Ishikawa (cell line): ENCODE results near the gene NKX1-1.

ENCODE experiments used
- CEBPB ChIP-seq: IDR thresholded peaks from 2 replicates; pipeline ENCODE4 v1.6.1; 2012
- CREB1 ChIP-seq: IDR thresholded peaks from 2 replicates; pipeline ENCODE4 v1.6.1; 2012; ENCODE audit warnings: low read depth
- EGR1 ChIP-seq: IDR thresholded peaks from 2 replicates; pipeline ENCODE4 v1.6.1; 2012
- EP300 ChIP-seq: IDR thresholded peaks from 2 replicates; pipeline ENCODE4 v1.6.1; 2012; ENCODE audit warnings: borderline replicate concordance
- FOXM1 ChIP-seq: IDR thresholded peaks from 2 replicates; pipeline ENCODE4 v1.6.1; 2012; ENCODE audit warnings: low read depth, borderline replicate concordance
- NFIC ChIP-seq: IDR thresholded peaks from 2 replicates; pipeline ENCODE4 v1.6.1; 2012
- RAD21 ChIP-seq: IDR thresholded peaks from 2 replicates; pipeline ENCODE4 v1.6.1; 2012; ENCODE audit warnings: low read depth
- TAF1 ChIP-seq: IDR thresholded peaks from 2 replicates; pipeline ENCODE4 v1.6.1; 2012; ENCODE audit warnings: low read depth, mild to moderate bottlenecking
- TCF12 ChIP-seq: IDR thresholded peaks from 2 replicates; pipeline ENCODE4 v1.6.1; 2012; ENCODE audit warnings: low read depth
- TEAD4 ChIP-seq: IDR thresholded peaks from 2 replicates; pipeline ENCODE4 v1.6.1; 2012
- YY1 ChIP-seq: IDR thresholded peaks from 2 replicates; pipeline ENCODE4 v1.6.1; 2012; ENCODE audit warnings: low read depth
- ZBTB7A ChIP-seq: IDR thresholded peaks from 2 replicates; pipeline ENCODE4 v1.6.1; 2012; ENCODE audit warnings: low read depth
- TF ChIP-seq, protein P1 (sequence below): IDR thresholded peaks from 2 replicates; pipeline ENCODE4 v1.6.1; 2012
- TF ChIP-seq, protein P2 (sequence below): IDR thresholded peaks from 2 replicates; pipeline ENCODE4 v1.6.1; 2012
- TF ChIP-seq, protein P3 (sequence below): IDR thresholded peaks from 2 replicates; pipeline ENCODE4 v1.6.1; 2012; ENCODE audit warnings: low read depth, mild to moderate bottlenecking

NKX1-1 gene

DNA sequence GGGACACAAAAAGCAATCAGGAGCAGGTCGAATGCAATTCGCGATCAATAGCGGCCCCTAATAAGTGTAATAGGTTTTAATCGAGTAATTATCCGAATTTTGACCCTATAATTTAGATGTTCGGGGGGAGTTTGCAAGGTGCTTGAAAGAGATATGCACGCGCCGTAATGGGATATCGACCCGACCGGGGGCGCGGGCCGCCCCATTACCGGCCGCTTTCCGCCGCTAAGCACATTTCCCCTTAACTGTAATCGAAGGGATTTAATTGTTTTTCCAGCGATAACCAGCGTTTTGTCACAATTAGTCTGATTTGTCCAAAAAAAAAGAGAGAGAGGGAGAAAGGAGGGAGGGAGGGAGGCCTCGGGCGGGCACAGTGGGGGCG is 997 bp downstream of the NKX1-1 start:
- TF ChIP-seq EP300, result no peak
- TF ChIP-seq TAF1, result no peak
- no peak for TF ChIP-seq ZBTB7A

DNA sequence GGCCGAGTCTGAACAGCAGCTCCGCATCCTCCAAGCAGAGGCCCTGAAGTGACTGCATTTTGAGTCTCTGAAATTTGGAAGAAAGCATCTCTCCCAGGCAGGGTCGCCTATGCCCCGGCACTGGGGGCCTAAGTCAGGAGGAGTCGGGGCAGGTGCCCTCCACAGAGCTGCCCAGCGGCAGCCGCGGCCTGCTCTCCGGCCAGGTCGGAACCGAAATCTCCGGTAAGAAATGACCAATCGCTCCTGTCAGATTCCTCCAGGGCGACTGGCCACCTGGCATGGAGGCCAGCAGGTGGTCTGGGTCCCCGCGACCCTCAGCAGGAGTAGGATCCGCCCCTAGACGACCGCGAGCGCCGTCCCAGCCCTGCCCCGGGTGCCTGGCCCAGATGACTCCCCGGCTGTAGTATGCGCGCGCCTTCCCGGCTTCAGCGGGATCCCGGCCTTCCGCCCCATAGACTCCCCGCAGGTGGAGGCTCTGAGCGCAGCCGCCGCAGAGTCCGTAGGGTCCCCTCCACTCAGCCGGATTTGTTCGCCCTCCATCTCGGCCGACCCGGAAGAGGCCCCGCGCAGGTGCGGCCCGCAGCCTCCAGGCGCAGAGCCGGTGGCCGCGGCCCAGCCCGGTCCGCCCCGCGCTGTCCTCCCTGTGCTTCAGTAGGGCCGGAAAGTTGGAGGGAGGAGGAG is 1.5 kb downstream of the NKX1-1 start:
- no peak for TF ChIP-seq TCF12
- no peak for TF ChIP-seq RAD21
- TF ChIP-seq CREB1, result no peak
- no peak for TF ChIP-seq EGR1
- no peak for TF ChIP-seq NFIC
- TF ChIP-seq, protein P1, sequence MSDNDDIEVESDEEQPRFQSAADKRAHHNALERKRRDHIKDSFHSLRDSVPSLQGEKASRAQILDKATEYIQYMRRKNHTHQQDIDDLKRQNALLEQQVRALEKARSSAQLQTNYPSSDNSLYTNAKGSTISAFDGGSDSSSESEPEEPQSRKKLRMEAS, result no peak
- TF ChIP-seq, protein P2, sequence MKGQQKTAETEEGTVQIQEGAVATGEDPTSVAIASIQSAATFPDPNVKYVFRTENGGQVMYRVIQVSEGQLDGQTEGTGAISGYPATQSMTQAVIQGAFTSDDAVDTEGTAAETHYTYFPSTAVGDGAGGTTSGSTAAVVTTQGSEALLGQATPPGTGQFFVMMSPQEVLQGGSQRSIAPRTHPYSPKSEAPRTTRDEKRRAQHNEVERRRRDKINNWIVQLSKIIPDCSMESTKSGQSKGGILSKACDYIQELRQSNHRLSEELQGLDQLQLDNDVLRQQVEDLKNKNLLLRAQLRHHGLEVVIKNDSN, result no peak
- TF ChIP-seq TAF1, result no peak
- TF ChIP-seq ZBTB7A, result no peak
- TF ChIP-seq, protein P3, sequence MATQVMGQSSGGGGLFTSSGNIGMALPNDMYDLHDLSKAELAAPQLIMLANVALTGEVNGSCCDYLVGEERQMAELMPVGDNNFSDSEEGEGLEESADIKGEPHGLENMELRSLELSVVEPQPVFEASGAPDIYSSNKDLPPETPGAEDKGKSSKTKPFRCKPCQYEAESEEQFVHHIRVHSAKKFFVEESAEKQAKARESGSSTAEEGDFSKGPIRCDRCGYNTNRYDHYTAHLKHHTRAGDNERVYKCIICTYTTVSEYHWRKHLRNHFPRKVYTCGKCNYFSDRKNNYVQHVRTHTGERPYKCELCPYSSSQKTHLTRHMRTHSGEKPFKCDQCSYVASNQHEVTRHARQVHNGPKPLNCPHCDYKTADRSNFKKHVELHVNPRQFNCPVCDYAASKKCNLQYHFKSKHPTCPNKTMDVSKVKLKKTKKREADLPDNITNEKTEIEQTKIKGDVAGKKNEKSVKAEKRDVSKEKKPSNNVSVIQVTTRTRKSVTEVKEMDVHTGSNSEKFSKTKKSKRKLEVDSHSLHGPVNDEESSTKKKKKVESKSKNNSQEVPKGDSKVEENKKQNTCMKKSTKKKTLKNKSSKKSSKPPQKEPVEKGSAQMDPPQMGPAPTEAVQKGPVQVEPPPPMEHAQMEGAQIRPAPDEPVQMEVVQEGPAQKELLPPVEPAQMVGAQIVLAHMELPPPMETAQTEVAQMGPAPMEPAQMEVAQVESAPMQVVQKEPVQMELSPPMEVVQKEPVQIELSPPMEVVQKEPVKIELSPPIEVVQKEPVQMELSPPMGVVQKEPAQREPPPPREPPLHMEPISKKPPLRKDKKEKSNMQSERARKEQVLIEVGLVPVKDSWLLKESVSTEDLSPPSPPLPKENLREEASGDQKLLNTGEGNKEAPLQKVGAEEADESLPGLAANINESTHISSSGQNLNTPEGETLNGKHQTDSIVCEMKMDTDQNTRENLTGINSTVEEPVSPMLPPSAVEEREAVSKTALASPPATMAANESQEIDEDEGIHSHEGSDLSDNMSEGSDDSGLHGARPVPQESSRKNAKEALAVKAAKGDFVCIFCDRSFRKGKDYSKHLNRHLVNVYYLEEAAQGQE, result no peak
- no peak for TF ChIP-seq TEAD4
- no peak for TF ChIP-seq FOXM1
- TF ChIP-seq YY1, result no peak
- no peak for TF ChIP-seq EP300
- no peak for TF ChIP-seq CEBPB

DNA sequence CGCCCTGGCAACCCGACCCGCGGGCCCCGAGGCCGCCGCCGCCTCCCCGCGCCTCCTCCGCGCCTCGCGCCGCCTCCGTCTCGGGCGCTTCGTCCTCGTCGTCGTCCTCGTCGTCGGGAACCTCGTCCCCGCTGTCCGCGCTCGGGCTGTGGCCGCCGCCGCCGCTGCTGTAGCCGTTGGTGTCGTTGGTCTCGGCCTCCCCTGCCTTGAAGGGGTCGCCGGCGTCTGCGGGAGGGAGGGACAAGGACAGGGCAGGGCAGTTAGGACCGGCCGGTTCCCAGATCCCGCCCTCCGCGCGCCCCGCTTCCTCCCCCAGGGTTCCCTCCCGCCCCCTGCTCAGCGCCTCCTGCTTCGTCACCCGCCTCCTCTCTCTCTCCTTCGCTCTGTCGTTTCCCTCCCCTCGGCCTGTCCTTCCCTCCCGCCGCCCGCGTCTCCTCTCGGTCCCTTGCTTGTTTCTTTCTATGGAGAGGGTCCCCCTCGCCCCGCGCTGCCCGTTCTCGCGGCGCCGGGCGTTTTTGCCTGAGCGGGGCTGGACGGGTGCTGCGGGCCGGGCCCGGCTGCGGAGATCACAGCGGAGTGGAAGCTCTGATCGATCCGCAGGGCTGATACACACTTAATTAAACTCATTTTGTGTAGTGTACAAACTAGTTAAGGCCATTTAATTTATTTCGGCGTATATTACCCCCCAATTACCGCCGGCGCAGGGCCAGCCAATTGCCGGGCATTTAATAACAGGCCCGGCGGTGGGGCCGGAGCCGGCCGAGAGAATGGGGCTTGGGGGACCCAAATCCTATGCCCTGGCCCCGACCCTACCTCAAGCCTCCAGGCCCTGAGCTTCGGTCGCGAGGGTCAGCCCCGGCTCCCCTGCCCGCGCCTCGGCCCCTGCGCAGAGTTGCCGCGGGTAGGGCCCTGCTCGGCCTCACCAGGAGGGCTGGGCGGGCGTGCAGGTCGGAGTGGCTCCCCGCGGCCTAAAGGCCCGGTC is 2.4 kb downstream of the NKX1-1 start:
- TF ChIP-seq EP300 (no peak), FOXM1 (no peak), YY1 (no peak), EGR1 (no peak), TAF1 (no peak), ZBTB7A (no peak), CREB1 (no peak), RAD21 (no peak), NFIC (no peak), CEBPB (no peak), TCF12 (no peak)
- TF ChIP-seq, protein P2, result no peak
- TF ChIP-seq, protein P3, result no peak

DNA sequence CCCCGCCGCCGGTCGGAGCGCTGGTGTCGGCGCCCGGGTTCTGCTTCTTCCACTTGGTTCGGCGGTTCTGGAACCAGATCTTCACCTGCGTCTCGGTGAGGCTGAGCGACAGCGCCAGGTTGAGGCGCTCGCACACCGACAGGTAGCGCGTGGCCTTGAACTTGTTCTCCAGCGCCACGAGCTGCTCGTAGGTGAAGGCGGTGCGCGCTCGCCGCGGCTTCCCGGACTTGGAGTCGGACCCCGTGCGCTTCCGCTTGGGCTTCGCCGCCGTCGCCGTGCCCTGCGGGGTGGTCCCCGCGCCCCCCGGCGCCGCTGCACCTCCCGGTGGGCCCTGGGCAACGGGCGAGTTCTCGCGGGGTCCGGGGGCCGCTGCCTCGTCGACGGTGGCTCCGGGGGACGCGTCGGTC is 3.1 kb downstream of the NKX1-1 start:
- TF ChIP-seq EP300, result no peak
- TF ChIP-seq CREB1, result no peak
- no peak for TF ChIP-seq YY1
- TF ChIP-seq EGR1, result no peak
- TF ChIP-seq ZBTB7A, result no peak
- TF ChIP-seq TCF12, result no peak
- TF ChIP-seq NFIC, result no peak
- TF ChIP-seq TEAD4, result no peak
- no peak for TF ChIP-seq TAF1
- no peak for TF ChIP-seq CEBPB
- no peak for TF ChIP-seq RAD21
- TF ChIP-seq, protein P2, result no peak
- TF ChIP-seq, protein P3, result no peak
- no peak for TF ChIP-seq FOXM1
- TF ChIP-seq, protein P1, result no peak
